IMR-90 (cell line): Measurements from ENCODE around the gene ALOX5AP. TPM values are rescaled to one million over a fixed set of nuclear protein-coding genes. Genes with fewer than 3 reads are reported as not detected.
A peak's percentile ranks its signal among the peaks of the same experiment; 100 is the strongest.

ENCODE experiments used
- ATAC-seq: fragments of 200-7000 bp; cut with Tn5 transposase; 2 replicates; pipeline ENCODE4 v1.9.1; 2020; ENCODE audit warnings: low read depth, mild to moderate bottlenecking, moderate library complexity
- BruUV-seq: library from RNA; stranded (reverse); fragments of 400-500 nt; replicated peaks from 2 replicates; lab custom pipeline; 2021; lab: Mats Ljungman, UMichigan
- CTCF ChIA-PET: fragments of 300-600 bp; formaldehyde crosslinking; extraction: SDS; loops from one replicate; lab custom pipeline; 2021; ENCODE audit warnings: antibody characterized with exemption; lab: Yijun Ruan, JAX
- POLR2A ChIA-PET: fragments of 300-600 bp; sonication (Branson Sonifier 250); formaldehyde crosslinking; loops from one replicate; lab custom pipeline; 2022; ENCODE audit warnings: antibody characterized with exemption; ENCODE audit not compliant: unreplicated experiment; lab: Charles Lee
- DNase-seq: peaks from one replicate; pipeline ENCODE4 v3.0.0; 2013
- H2AFZ ChIP-seq: replicated peaks from 2 replicates; pipeline ENCODE3; 2013; ENCODE audit warnings: low read length, mild to moderate bottlenecking; ENCODE audit not compliant: poor library complexity
- H2AK5ac ChIP-seq: 2 replicates; pipeline ENCODE4 v1.6.1; 2013; ENCODE audit warnings: low read depth, low read length, inconsistent platforms
- H2AK9ac ChIP-seq: replicated peaks from 2 replicates; pipeline ENCODE3; 2013; ENCODE audit warnings: mild to moderate bottlenecking, low read depth, low read length, moderate library complexity; ENCODE audit not compliant: poor library complexity
- H2BK120ac ChIP-seq: 2 replicates; pipeline ENCODE4 v1.6.1; 2013; ENCODE audit warnings: low read depth, low read length, inconsistent platforms
- H2BK15ac ChIP-seq: 3 replicates; pipeline ENCODE4 v1.6.1; 2013; ENCODE audit warnings: low read depth, low read length, inconsistent platforms
- H2BK20ac ChIP-seq: 2 replicates; pipeline ENCODE4 v1.6.1; 2013; ENCODE audit warnings: low read depth, mild to moderate bottlenecking, inconsistent platforms, low read length, moderate library complexity
- H2BK5ac ChIP-seq: 2 replicates; pipeline ENCODE4 v1.6.1; 2013; ENCODE audit warnings: mild to moderate bottlenecking, low read depth, low read length, inconsistent platforms; ENCODE audit not compliant: poor library complexity, severe bottlenecking
- H3K14ac ChIP-seq: replicated peaks from 2 replicates; pipeline ENCODE4 v1.6.1; 2013; ENCODE audit warnings: low read depth, low read length, inconsistent platforms
- H3K18ac ChIP-seq: 2 replicates; pipeline ENCODE4 v1.6.1; 2013; ENCODE audit warnings: low read depth, low read length, control low read depth
- H3K23ac ChIP-seq: 2 replicates; pipeline ENCODE4 v1.6.1; 2013; ENCODE audit warnings: low read depth, low read length, inconsistent platforms
- H3K27ac ChIP-seq: 2 replicates; pipeline ENCODE4 v1.5.1; 2013; ENCODE audit warnings: mild to moderate bottlenecking, control low read depth, low read length; ENCODE audit not compliant: insufficient read depth
- H3K27me3 ChIP-seq: 2 replicates; pipeline ENCODE4 v1.6.1; 2013; ENCODE audit warnings: low read length; ENCODE audit not compliant: control insufficient read depth, insufficient read depth
- H3K36me3 ChIP-seq: 2 replicates; pipeline ENCODE4 v1.6.1; 2013; ENCODE audit warnings: low read length, mixed read lengths; ENCODE audit not compliant: control insufficient read depth, insufficient read depth
- H3K4ac ChIP-seq: 2 replicates; pipeline ENCODE4 v1.6.1; 2013; ENCODE audit warnings: low read depth, low read length, inconsistent platforms
- H3K4me1 ChIP-seq: 2 replicates; pipeline ENCODE4 v1.6.1; 2013; ENCODE audit warnings: low read length, mixed read lengths; ENCODE audit not compliant: control insufficient read depth, insufficient read depth
- H3K4me2 ChIP-seq: 2 replicates; pipeline ENCODE4 v1.6.1; 2013; ENCODE audit warnings: low read depth, mild to moderate bottlenecking, control low read depth, low read length, moderate library complexity
- H3K4me3 ChIP-seq: 2 replicates; pipeline ENCODE4 v1.5.1; 2013; ENCODE audit warnings: low read depth, mild to moderate bottlenecking, control low read depth, low read length, moderate library complexity; ENCODE audit not compliant: insufficient read depth
- H3K56ac ChIP-seq: 2 replicates; pipeline ENCODE4 v1.6.1; 2013; ENCODE audit warnings: low read length, inconsistent platforms; ENCODE audit not compliant: insufficient read depth; ENCODE audit errors: extremely low read depth
- H3K79me1 ChIP-seq, 2 experiments: 2 replicates each; pipeline ENCODE4 v1.6.1; 2013; ENCODE audit warnings: low read length in 2 of 2, inconsistent platforms in 1 of 2, low read depth in 1 of 2
- H3K9ac ChIP-seq: 2 replicates; pipeline ENCODE4 v1.6.1; 2013; ENCODE audit warnings: low read depth, low read length, control low read depth
- H3K9me1 ChIP-seq: 2 replicates; pipeline ENCODE4 v1.6.1; 2013; ENCODE audit warnings: low read length, inconsistent platforms; ENCODE audit not compliant: insufficient read depth
- H3K9me3 ChIP-seq: 2 replicates; pipeline ENCODE4 v1.6.1; 2013; ENCODE audit warnings: low read length; ENCODE audit not compliant: control insufficient read depth, insufficient read depth
- H4K20me1 ChIP-seq: 2 replicates; pipeline ENCODE4 v1.6.1; 2013; ENCODE audit warnings: low read length, inconsistent platforms; ENCODE audit not compliant: insufficient read depth
- H4K5ac ChIP-seq: 2 replicates; pipeline ENCODE4 v1.6.1; 2013; ENCODE audit warnings: mild to moderate bottlenecking, low read depth, low read length, control low read depth
- H4K8ac ChIP-seq, 2 experiments: 2 replicates each; pipeline ENCODE4 v1.6.1; 2013; ENCODE audit warnings: low read depth in 2 of 2, low read length in 2 of 2, control low read depth in 1 of 2, inconsistent platforms in 1 of 2
- H4K91ac ChIP-seq: 2 replicates; pipeline ENCODE4 v1.6.1; 2013; ENCODE audit warnings: low read depth, low read length, inconsistent platforms; ENCODE audit not compliant: insufficient read depth
- BHLHE40 ChIP-seq: fragments of 150-350 bp; IDR thresholded peaks from 2 replicates; pipeline ENCODE4 v1.6.1; 2016; ENCODE audit warnings: mild to moderate bottlenecking, low read depth, low read length
- CEBPB ChIP-seq: IDR thresholded peaks from 2 replicates; pipeline ENCODE4 v1.6.1; 2012; ENCODE audit warnings: low read depth, low read length, improper control_type of control experiment
- CHD1 ChIP-seq: IDR thresholded peaks from 2 replicates; pipeline ENCODE4 v1.6.1; 2012; ENCODE audit warnings: low read depth, low read length, improper control_type of control experiment
- CTCF ChIP-seq: conservative IDR thresholded peaks from 2 replicates; pipeline ENCODE4 v1.5.1; 2012; ENCODE audit warnings: mild to moderate bottlenecking, low read depth, low read length, improper control_type of control experiment
- ELK1 ChIP-seq: fragments of 150-350 bp; IDR thresholded peaks from 2 replicates; pipeline ENCODE4 v1.6.1; 2016; ENCODE audit warnings: low read depth, mild to moderate bottlenecking, low read length, moderate library complexity, borderline replicate concordance
- FOS ChIP-seq: fragments of 150-350 bp; IDR thresholded peaks from 2 replicates; pipeline ENCODE4 v1.6.1; 2016; ENCODE audit warnings: low read depth, low read length
- MAFK ChIP-seq: IDR thresholded peaks from 2 replicates; pipeline ENCODE4 v1.6.1; 2012; ENCODE audit warnings: low read depth, low read length, improper control_type of control experiment
- MXI1 ChIP-seq: IDR thresholded peaks from 2 replicates; pipeline ENCODE4 v1.6.1; 2012; ENCODE audit warnings: low read depth, mild to moderate bottlenecking, low read length, moderate library complexity, borderline replicate concordance
- NFE2L2 ChIP-seq: fragments of 150-350 bp; IDR thresholded peaks from 2 replicates; pipeline ENCODE4 v1.6.1; 2016; ENCODE audit warnings: low read depth, mild to moderate bottlenecking, low read length
- RAD21 ChIP-seq: IDR thresholded peaks from 2 replicates; pipeline ENCODE4 v1.6.1; 2012; ENCODE audit warnings: low read length, improper control_type of control experiment
- RCOR1 ChIP-seq: IDR thresholded peaks from 2 replicates; pipeline ENCODE4 v1.6.1; 2012; ENCODE audit warnings: mild to moderate bottlenecking, low read length, improper control_type of control experiment; ENCODE audit not compliant: insufficient replicate concordance
- RFX5 ChIP-seq: IDR thresholded peaks from 2 replicates; pipeline ENCODE4 v1.8.0; 2012; ENCODE audit warnings: low read depth, mild to moderate bottlenecking, low read length, moderate library complexity
- SMC3 ChIP-seq: fragments of 150-350 bp; IDR thresholded peaks from 2 replicates; pipeline ENCODE4 v1.6.1; 2016; ENCODE audit warnings: low read depth, mild to moderate bottlenecking, antibody characterized with exemption, low read length, moderate library complexity
- WGBS, 2 experiments: methylation state at CpG; one replicate each; pipeline versions ENCODE4 v1.1.5 to v1.1.7; 2013; ENCODE audit warnings: missing lambda C conversion rate in 2 of 2; ENCODE audit not compliant: insufficient read length in 1 of 2; ENCODE audit errors: extremely low coverage in 2 of 2; 5-methylcytosine and 5-hydroxymethylcytosine counted together
- dilution Hi-C: fragments of 300-500 bp; cut with HindIII; formaldehyde crosslinking; loops from one replicate; pipeline ENCODE4 v1.14.3; 2018; ENCODE audit warnings: low sequenced_read_pairs; ENCODE audit not compliant: unreplicated experiment
- in situ Hi-C: fragments of 300-500 bp; cut with MboI; formaldehyde crosslinking; loops from 3 replicates; pipeline ENCODE4 v1.14.3; 2019; ENCODE audit warnings: low sequenced_read_pairs, inconsistent platforms, mixed read lengths
- intact Hi-C: fragments of 100-400 bp; cut with micrococcal nuclease; formaldehyde crosslinking; loops from 2 replicates; pipeline ENCODE4 v1.10.0; 2022
- polyA plus RNA-seq, 3 experiments: library from polyadenylated mRNA; depleted of rRNA; stranded (reverse); fragments of >200 nt; gene quantifications; 2 replicates each; pipeline ENCODE4 v1.2.3, GENCODE V29; 2012; ENCODE audit warnings: low replicate concordance in 1 of 3
- total RNA-seq: library from RNA; depleted of rRNA; stranded (reverse); fragments of >200 nt; gene quantifications from 2 replicates; pipeline ENCODE4 v1.2.3, GENCODE V29; 2012

The ALOX5AP gene
- total and polyA plus RNA-seq, 2 of the 4 experiments (the other 2 are of a cell fraction) = 0.62 TPM; not detected in 1

- Histone ChIP-seq H2AK5ac (peak overlapping the region; percentile 67), H3K56ac (no peak overlapping the region), H3K27me3 (no peaks in the 10 kb centered on the region; the same call in 1 of the 2 replicates), H2BK5ac (no peak overlapping the region), H3K14ac (no peak overlapping the region), H3K9me3 (no peaks in the 10 kb centered on the region), H2AFZ (no peak overlapping the region), H3K9ac (no peak overlapping the region), H4K5ac (no peak overlapping the region), H2AK9ac (peak overlapping the region; percentile 25), H3K79me1 (no peaks in the 10 kb centered on the region), H4K91ac (no peak overlapping the region), H3K18ac (no peak overlapping the region), H4K8ac (no peak overlapping the region), H3K4me3 (no peak overlapping the region), H3K4me2 (no peak overlapping the region), H3K27ac (no peak overlapping the region), H3K4me1 (peaks cover 7% of the 10 kb centered on the region), H2BK120ac (no peak overlapping the region), H3K36me3 (no peaks in the 10 kb centered on the region), H3K23ac (no peak overlapping the region), H3K9me1 (peaks cover 5% of the 10 kb centered on the region; the same call in 1 of the 2 replicates), H4K20me1 (no peaks in the 10 kb centered on the region), H3K4ac (no peak overlapping the region), H2BK20ac (no peak overlapping the region), H2BK15ac (0 out of 3 replicates have a peak overlapping the region, but pooled peaks have one; percentile 4)
- TF ChIP-seq BHLHE40 = no peak
- no peak for TF ChIP-seq NFE2L2
- TF ChIP-seq ELK1 = no peak
- TF ChIP-seq MAFK = no peak
- TF ChIP-seq RAD21 = no peak
- no peak for TF ChIP-seq RCOR1
- no peak for TF ChIP-seq CHD1
- no peak for TF ChIP-seq MXI1
- no peak for TF ChIP-seq RFX5
- no peak for TF ChIP-seq FOS
- TF ChIP-seq CTCF = no peak
- no peak for TF ChIP-seq CEBPB
- TF ChIP-seq SMC3 = no peak
- in situ Hi-C loops = no loop called here
- dilution Hi-C loops = no loop called here
- DNase-seq (no peak), ATAC-seq (no peak)
- CTCF ChIA-PET = no interaction called here
- POLR2A ChIA-PET = no interaction called here
- WGBS, 2 experiments = 20% methylated on average over 2 of the region's 7 CpGs; no CpG with 5 or more reads in 1 of the 2 experiments
- BruUV-seq = no TSS peak
- intact Hi-C loops = no loop called here
These were observed 4.8 kb upstream of the ALOX5AP start for GRCh38 chr13:30730526-30730925.
